Thymus (tissue), 11 donors: ENCODE data around the gene ANKH. TPM values are rescaled to one million over a fixed set of nuclear protein-coding genes. Genes with fewer than 3 reads are reported as not detected.

Experiments
- DNase-seq, 9 donors: peaks; one replicate each; pipeline ENCODE4 v3.0.0-alpha.2; 2013; ENCODE audit warnings: low spot score in 9 of 9, low read depth in 6 of 9, missing footprints in 1 of 9
- H3K27ac ChIP-seq, 2 donors: one replicate each; pipeline ENCODE4 v1.5.1; 2013; ENCODE audit warnings: control low read depth in 1 of 2, low read depth in 1 of 2, low read length in 1 of 2, mild to moderate bottlenecking in 1 of 2, moderate library complexity in 1 of 2
- H3K27me3 ChIP-seq, 2 donors: one replicate each; pipeline ENCODE4 v1.5.1; 2013; ENCODE audit warnings: low read length in 1 of 2; ENCODE audit not compliant: control insufficient read depth in 2 of 2, insufficient read depth in 1 of 2
- H3K36me3 ChIP-seq, 2 donors: one replicate each; pipeline ENCODE4 v1.5.1; 2013; ENCODE audit warnings: low read length in 1 of 2, mild to moderate bottlenecking in 1 of 2, moderate library complexity in 1 of 2; ENCODE audit not compliant: control insufficient read depth in 2 of 2, insufficient read depth in 2 of 2
- H3K4me1 ChIP-seq, 2 donors: one replicate each; pipeline ENCODE4 v1.5.1; 2013; ENCODE audit warnings: low read length in 2 of 2; ENCODE audit not compliant: control insufficient read depth in 2 of 2, insufficient read depth in 2 of 2
- H3K4me3 ChIP-seq, 2 donors: one replicate each; pipeline ENCODE4 v1.5.1; 2013; ENCODE audit warnings: low read length in 2 of 2, control low read depth in 1 of 2, mild to moderate bottlenecking in 1 of 2
- H3K9me3 ChIP-seq, 2 donors: one replicate each; pipeline ENCODE4 v1.5.1; 2013; ENCODE audit warnings: low read length in 1 of 2, mild to moderate bottlenecking in 1 of 2; ENCODE audit not compliant: control insufficient read depth in 2 of 2, insufficient read depth in 1 of 2
- WGBS: extraction: QIAGEN DNeasy Blood & Tissue Kit; methylation state at CpG from one replicate; pipeline ENCODE4 v1.1.7; 2013; 5-methylcytosine and 5-hydroxymethylcytosine counted together
- polyA plus RNA-seq: library from polyadenylated mRNA; stranded (reverse); fragments of 200-250 nt; gene quantifications from one replicate; pipeline ENCODE4 v1.2.3, GENCODE V29; 2013
- total RNA-seq: library from RNA; stranded (reverse); fragments of 120-200 nt; gene quantifications from one replicate; pipeline ENCODE4 v1.2.4, GENCODE V29; 2013
- donor health status: healthy.

Gene ANKH
- total and polyA plus RNA-seq, 2 donors, result 17.3 to 29.8 TPM

DNA sequence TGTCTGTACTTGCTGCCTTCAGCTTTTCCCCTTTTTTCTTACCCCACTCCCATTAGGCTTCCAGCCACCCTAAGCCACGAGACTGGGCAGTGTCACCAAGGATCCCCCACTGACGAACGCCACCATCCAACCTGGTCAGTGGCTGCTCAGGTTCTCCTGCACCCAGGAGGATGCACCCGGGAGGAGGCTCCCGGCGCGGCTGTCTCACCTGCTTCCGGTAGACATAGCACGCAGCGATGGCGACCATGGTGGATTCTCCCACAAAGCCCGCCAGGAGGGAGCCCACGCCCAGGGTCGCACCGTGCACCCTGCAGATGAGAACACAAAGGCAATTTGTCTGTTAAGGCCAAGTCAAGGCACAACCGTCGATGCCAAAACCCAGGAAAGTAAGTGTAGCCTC lies 158.9 kb downstream of the ANKH start:
- Histone ChIP-seq H3K27me3 (no peaks in the 10 kb centered on the region), H3K4me1 (peaks cover 0 to 7% of the 10 kb centered on the region in 2 donors), H3K27ac (no peak overlapping the region), H3K4me3 (no peak overlapping the region), H3K36me3 (peaks cover 43 to 53% of the 10 kb centered on the region in 2 donors), H3K9me3 (no peaks in the 10 kb centered on the region)
- 98% methylated on average over 17 of the region's 17 CpGs for WGBS
- no peak for DNase-seq

DNA sequence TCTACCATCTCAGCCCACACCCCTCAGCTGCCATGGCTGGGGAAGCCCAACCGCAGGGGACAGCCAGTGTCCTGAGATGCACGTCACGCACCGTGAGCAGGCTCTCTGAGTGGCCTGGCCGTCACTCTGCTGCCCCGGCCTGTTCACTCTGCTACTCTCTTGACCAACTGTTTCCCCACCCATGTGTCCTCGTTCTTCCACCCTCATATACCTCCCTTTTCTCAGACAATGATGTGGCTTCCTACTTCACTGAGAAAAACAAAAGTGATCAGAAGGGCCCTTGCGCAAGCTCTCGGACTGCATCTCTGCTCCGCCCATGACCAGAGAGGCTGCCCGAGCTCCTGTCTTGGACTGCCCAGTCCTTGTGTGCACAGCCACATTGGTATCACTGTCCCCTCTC lies 159.4 kb downstream of the ANKH start:
- H3K27ac ChIP-seq, result no peak overlapping the region
- no peak for DNase-seq
- no peak overlapping the region for H3K4me3 ChIP-seq
- H3K36me3 ChIP-seq, result peaks cover 44 to 53% of the 10 kb centered on the region in 2 donors
- 93% methylated on average over 11 of the region's 11 CpGs for WGBS
- H3K9me3 ChIP-seq, result no peaks in the 10 kb centered on the region
- H3K27me3 ChIP-seq, result no peaks in the 10 kb centered on the region
- H3K4me1 ChIP-seq, result peaks cover 0 to 11% of the 10 kb centered on the region in 2 donors

DNA sequence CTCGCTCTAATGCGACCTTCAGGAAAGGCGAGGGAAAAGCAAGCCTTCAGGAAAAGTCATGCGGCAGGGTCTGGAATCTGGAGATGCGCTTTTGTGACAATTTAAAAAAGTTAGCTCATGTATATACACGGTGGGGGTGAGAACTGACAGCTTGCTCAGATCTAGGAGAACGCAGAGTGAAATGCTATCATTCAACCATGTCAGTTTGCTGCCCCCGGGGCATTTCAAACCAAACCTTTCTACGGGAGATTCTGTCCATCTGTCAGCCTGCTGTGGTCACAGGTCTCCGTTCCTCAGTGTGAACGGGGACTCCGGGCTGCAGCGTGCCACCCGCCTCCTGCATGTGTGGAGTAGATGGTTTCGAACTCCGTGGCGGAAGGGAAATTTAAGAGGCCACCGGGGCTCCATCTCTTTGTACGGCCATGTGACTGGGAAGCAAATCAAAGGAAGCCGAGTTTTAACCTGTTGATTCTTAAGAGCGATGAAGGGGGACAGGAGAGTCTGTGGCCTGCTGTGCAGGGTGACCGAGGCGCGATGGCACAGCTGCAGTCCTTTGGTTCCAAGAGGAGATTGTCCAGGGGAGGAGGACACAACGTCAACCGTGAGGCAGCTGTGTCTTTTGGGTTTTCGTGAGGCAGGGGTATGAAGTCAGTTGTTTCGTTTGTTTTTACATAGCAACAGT lies 161.1 kb downstream of the ANKH start:
- H3K4me1 ChIP-seq, result peaks cover 8 to 19% of the 10 kb centered on the region in 2 donors
- no peaks in the 10 kb centered on the region for H3K27me3 ChIP-seq
- H3K27ac ChIP-seq, result no peak overlapping the region
- H3K4me3 ChIP-seq, result no peak overlapping the region
- DNase-seq, result no peak
- no peaks in the 10 kb centered on the region for H3K9me3 ChIP-seq
- H3K36me3 ChIP-seq, result peaks cover 41 to 47% of the 10 kb centered on the region in 2 donors
- 98% methylated on average over 28 of the region's 28 CpGs for WGBS

DNA sequence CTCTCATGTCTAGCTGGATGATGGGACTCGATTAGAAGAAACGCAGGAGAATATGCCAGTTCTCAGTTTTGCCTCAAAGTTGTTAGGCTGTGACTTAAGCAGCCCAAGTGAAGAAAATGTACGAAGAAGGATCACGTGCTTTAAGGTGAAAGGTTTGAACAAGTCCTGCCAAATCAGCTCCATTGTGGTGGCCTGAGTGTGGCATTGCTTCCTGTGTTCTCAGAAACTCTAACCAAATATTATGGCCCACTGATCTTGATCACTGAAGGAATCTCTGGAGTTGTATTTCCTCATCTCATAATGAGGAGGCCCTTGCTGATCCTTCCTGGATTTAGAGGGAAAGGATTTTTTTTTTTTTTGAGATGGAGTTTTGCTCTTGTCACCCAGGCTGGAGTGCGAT lies 163.0 kb downstream of the ANKH start:
- no peak for DNase-seq
- WGBS, result 98% methylated on average over 5 of the region's 5 CpGs
- Histone ChIP-seq H3K4me1 (peaks cover 8 to 19% of the 10 kb centered on the region in 2 donors), H3K27ac (no peak overlapping the region), H3K9me3 (no peaks in the 10 kb centered on the region), H3K36me3 (peaks cover 35 to 41% of the 10 kb centered on the region in 2 donors), H3K4me3 (no peak overlapping the region), H3K27me3 (no peaks in the 10 kb centered on the region)

DNA sequence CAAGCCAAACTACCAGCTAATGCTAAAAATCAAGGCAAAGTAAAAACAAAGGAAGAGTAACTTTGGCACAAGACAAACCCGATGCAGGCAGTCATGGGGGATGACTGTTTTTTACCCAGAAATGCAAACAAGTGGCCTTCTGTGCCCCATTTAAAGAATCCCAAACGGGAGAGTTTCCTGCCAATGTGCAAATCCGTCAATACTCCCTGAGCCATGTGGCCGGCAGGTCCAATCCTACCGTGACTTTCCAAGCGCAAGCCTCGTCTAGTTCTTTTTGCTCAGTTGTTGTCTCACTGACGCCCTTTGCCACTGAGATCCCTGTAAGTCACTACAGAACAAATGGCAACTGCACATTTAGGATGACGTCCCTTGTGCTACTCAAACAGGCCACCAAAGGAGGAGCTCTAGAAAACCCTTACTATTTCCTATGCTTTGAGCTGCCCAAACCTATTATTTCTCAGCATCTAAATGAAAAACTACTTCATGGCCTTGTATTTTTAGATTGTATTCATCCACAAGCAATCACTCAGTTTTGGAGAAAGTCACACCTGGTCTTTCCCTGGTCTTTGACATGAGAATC lies 163.7 kb downstream of the ANKH start:
- DNase-seq, result no peak

DNA sequence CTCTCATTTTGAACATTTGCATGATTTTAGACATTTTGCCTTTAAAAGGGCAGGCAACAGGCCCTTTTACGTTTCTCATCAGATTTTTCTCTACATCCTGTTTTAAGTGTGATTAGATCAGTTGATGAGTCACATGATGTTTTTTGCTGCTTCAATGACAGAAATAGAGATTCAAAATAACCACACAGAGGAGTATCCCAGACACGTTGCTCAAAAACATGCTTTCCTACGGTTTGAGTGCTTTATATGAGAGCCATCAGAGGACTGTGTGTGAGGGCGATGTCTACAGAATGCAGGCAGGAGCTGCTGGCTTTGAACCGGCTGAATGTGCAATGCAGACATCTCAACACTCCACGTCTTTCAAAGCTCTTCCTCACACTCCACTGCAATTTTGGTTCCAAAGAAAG lies 165.0 kb downstream of the ANKH start:
- Histone ChIP-seq H3K27me3 (no peaks in the 10 kb centered on the region), H3K36me3 (peaks cover 29 to 41% of the 10 kb centered on the region in 2 donors), H3K4me3 (no peak overlapping the region), H3K4me1 (peaks cover 8 to 22% of the 10 kb centered on the region in 2 donors), H3K27ac (peak overlapping the region; percentile 11 to 56), H3K9me3 (no peaks in the 10 kb centered on the region)
- WGBS, result 25% methylated on average over 6 of the region's 6 CpGs
- DNase-seq, result peak in 7 of 9 donors; percentile 33 to 77 (median 38)

More for the DNA sequence above, 163.7 kb downstream of the ANKH start:
- 96% methylated on average over 9 of the region's 9 CpGs for WGBS
- peaks cover 29 to 40% of the 10 kb centered on the region in 2 donors for H3K36me3 ChIP-seq
- no peaks in the 10 kb centered on the region for H3K9me3 ChIP-seq
- H3K27ac ChIP-seq, result no peak overlapping the region
- H3K4me1 ChIP-seq, result peaks cover 8 to 19% of the 10 kb centered on the region in 2 donors
- H3K27me3 ChIP-seq, result no peaks in the 10 kb centered on the region
- H3K4me3 ChIP-seq, result no peak overlapping the region

DNA sequence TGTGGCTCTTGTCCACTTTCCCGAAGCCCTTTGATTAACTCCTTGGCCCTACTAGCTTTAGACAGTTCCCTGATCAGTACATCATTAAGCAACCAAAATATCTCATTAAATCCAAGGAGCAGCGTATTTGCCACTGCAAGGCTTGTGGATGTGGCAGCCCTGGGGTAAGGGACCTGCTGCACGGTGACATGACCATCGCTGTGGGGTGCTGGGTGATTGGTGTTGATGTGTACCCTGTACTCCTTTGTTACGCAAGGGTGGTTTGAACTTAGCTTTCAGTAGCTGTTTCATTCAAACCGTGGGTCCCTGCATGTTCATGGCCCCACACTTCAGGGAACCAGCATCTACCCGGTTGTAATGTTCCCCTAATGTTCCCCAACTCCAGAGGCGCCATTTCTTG lies 166.0 kb downstream of the ANKH start:
- H3K4me1 ChIP-seq, result peaks cover 8 to 22% of the 10 kb centered on the region in 2 donors
- DNase-seq, result no peak
- 98% methylated on average over 8 of the region's 8 CpGs for WGBS
- no peaks in the 10 kb centered on the region for H3K9me3 ChIP-seq
- H3K27ac ChIP-seq, result no peak overlapping the region
- no peak overlapping the region for H3K4me3 ChIP-seq
- H3K36me3 ChIP-seq, result peaks cover 26 to 38% of the 10 kb centered on the region in 2 donors
- H3K27me3 ChIP-seq, result no peaks in the 10 kb centered on the region

DNA sequence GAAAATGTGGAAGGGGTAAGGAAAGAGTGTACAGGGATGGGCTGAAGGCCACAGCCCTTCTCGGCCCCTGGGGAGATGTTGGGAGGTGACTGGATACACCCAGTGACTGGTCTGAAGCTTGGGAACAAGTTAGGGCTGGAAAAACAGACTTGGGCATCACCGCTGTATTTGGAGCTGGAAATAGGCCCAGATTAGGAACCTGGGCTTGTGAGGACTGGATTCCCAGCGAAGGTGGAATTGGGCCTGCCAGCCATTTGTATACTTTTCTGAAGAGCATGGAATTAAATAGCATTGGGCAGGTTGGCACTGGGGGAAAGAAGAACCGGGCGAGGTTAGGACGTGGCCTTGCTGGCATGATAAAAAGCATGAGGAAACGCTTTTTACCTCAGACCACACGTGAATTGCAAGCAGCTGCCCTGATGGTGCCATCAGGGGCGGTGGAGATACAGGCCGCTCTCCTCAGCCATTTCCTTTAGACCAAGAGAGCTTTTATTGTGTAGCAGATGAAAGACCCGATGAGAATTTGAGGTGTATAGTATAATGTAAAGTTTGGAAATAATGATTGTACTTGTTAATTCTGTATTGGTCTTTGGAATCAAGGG lies 169.2 kb downstream of the ANKH start:
- DNase-seq, result no peak
- Histone ChIP-seq H3K9me3 (no peaks in the 10 kb centered on the region), H3K4me3 (no peak overlapping the region), H3K27me3 (no peaks in the 10 kb centered on the region), H3K36me3 (peaks cover 35 to 40% of the 10 kb centered on the region in 2 donors), H3K4me1 (peaks cover 8 to 14% of the 10 kb centered on the region in 2 donors), H3K27ac (peak overlapping the region in 1 of 2 donors; percentile 42)
- WGBS, result 94% methylated on average over 11 of the region's 11 CpGs

DNA sequence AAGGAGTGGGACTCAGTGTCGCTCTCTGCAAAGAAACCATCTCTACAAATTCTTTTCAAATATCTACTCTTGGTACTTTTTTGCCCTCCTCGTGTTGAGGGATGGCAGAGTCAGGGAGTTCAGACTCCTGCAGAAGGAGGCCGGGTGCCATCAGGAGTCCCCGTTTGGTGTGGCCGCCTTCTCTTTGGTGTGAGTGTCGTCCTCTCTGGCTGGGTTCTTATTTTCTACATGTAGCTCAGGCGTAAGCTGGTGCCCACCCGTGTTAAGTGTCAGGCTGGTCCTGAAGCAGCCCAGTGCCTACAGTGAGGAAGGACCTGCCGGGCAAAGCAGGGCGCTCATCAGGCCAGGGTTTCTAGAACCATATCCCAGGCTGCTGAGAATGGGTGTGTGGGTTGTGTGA lies 170.0 kb downstream of the ANKH start:
- Histone ChIP-seq H3K4me3 (no peak overlapping the region), H3K9me3 (no peaks in the 10 kb centered on the region), H3K4me1 (peaks cover 4 to 6% of the 10 kb centered on the region in 2 donors), H3K27me3 (no peaks in the 10 kb centered on the region), H3K36me3 (peaks cover 40 to 45% of the 10 kb centered on the region in 2 donors), H3K27ac (no peak overlapping the region)
- 98% methylated on average over 10 of the region's 10 CpGs for WGBS
- no peak for DNase-seq
